ENCODE results near the gene ZRANB2.

GRCh38 chr1:71080230-71080738 lies 551 bp downstream of the ZRANB2 start:
- no peak for TF ChIP-seq CTCF (IDR thresholded peaks at IDR 0.05)
- TF ChIP-seq POLR2A (IDR thresholded peaks at IDR 0.05) = no peak

Data from body of pancreas (tissue), 4 donors.